Hepatocyte (in vitro differentiated cells): Measurements from ENCODE around the gene GLCCI1. TPM values are rescaled to one million over a fixed set of nuclear protein-coding genes. Genes with fewer than 3 reads are reported as not detected.

Experiments used
- DNase-seq: peaks from one replicate; pipeline ENCODE4 v3.0.0-alpha.2; 2016; ENCODE audit warnings: low spot score
- H2AFZ ChIP-seq: fragments of 200-600 bp; sonication (generic); 2 replicates; pipeline ENCODE4 v1.6.0; 2016; ENCODE audit warnings: antibody characterized with exemption, mild to moderate bottlenecking
- H3K27ac ChIP-seq: fragments of 200-600 bp; sonication (generic); 2 replicates; pipeline ENCODE4 v1.5.1; 2016; ENCODE audit warnings: mild to moderate bottlenecking
- H3K27me3 ChIP-seq: fragments of 200-600 bp; sonication (generic); 2 replicates; pipeline ENCODE4 v1.6.1; 2016
- H3K36me3 ChIP-seq: fragments of 200-600 bp; sonication (generic); replicated peaks from 2 replicates; pipeline ENCODE4 v1.5.1; 2016; ENCODE audit warnings: low read depth; ENCODE audit not compliant: insufficient read depth
- H3K4me1 ChIP-seq: fragments of 200-600 bp; sonication (generic); 2 replicates; pipeline ENCODE4 v1.5.1; 2016; ENCODE audit warnings: mild to moderate bottlenecking, moderate library complexity; ENCODE audit not compliant: insufficient read depth
- H3K4me2 ChIP-seq: fragments of 200-600 bp; sonication (generic); 2 replicates; pipeline ENCODE4 v1.6.0; 2016
- H3K4me3 ChIP-seq: fragments of 200-600 bp; sonication (generic); 2 replicates; pipeline ENCODE4 v1.5.1; 2016; ENCODE audit warnings: mild to moderate bottlenecking
- H3K79me2 ChIP-seq: fragments of 200-600 bp; sonication (generic); 2 replicates; pipeline ENCODE4 v1.6.0; 2017; ENCODE audit warnings: mild to moderate bottlenecking
- H3K9me2 ChIP-seq: fragments of 200-600 bp; sonication (generic); replicated peaks from 2 replicates; pipeline ENCODE4 v1.6.0; 2017; ENCODE audit warnings: mild to moderate bottlenecking; ENCODE audit not compliant: insufficient read depth
- H3K9me3 ChIP-seq: fragments of 200-600 bp; sonication (generic); 2 replicates; pipeline ENCODE4 v1.5.1; 2016; ENCODE audit warnings: low read depth, mild to moderate bottlenecking
- H4K20me1 ChIP-seq: fragments of 200-600 bp; sonication (generic); 2 replicates; pipeline ENCODE4 v1.6.0; 2016; ENCODE audit warnings: mild to moderate bottlenecking; ENCODE audit not compliant: insufficient read depth, poor library complexity, severe bottlenecking
- CTCF ChIP-seq: fragments of 200-600 bp; sonication (generic); IDR thresholded peaks from 2 replicates; pipeline ENCODE4 v1.5.1; 2016; ENCODE audit warnings: antibody characterized with exemption, mild to moderate bottlenecking; ENCODE audit not compliant: poor library complexity
- EZH2 ChIP-seq: fragments of 200-600 bp; sonication (generic); IDR thresholded peaks from 2 replicates; pipeline ENCODE4 v1.6.1; 2016; ENCODE audit warnings: antibody characterized with exemption, mild to moderate bottlenecking, borderline replicate concordance
- EZH2phosphoT487 ChIP-seq: fragments of 200-600 bp; sonication (generic); IDR thresholded peaks from one replicate; pipeline ENCODE4 v1.6.1; 2018; ENCODE audit warnings: antibody characterized with exemption, mild to moderate bottlenecking, low read depth, moderate library complexity; ENCODE audit not compliant: unreplicated experiment, severe bottlenecking
- WGBS: methylation state at CpG from one replicate; pipeline ENCODE4 v1.1.6; 2016; ENCODE audit warnings: low lambda C conversion rate; ENCODE audit errors: missing lambda C conversion rate; 5-methylcytosine and 5-hydroxymethylcytosine counted together
- polyA plus RNA-seq: library from polyadenylated mRNA; unstranded; fragments of >200 nt; fragmentation: Nextera tagmentation; extraction: Ambion mirVana; gene quantifications from 2 replicates; pipeline ENCODE4 v1.2.1, GENCODE V29; 2016
- total RNA-seq: library from RNA; depleted of rRNA; stranded (reverse); fragments of >200 nt; gene quantifications from 2 replicates; pipeline ENCODE4 v1.2.3, GENCODE V29; 2014

The GLCCI1 gene
- total and polyA plus RNA-seq, 2 experiments from 2014 or later, result 15.7 to 21.4 TPM

- no peak overlapping the region for H3K4me3 ChIP-seq
- no peaks in the 10 kb centered on the region for H3K79me2 ChIP-seq
- no peak overlapping the region for H3K27ac ChIP-seq
- no peak for TF ChIP-seq EZH2phosphoT487
- no peak for TF ChIP-seq EZH2
- TF ChIP-seq CTCF, result no peak
- no peaks in the 10 kb centered on the region for H3K36me3 ChIP-seq
- no peaks in the 10 kb centered on the region for H3K9me2 ChIP-seq
- 98% methylated on average over 2 of the region's 2 CpGs for WGBS
- no peaks in the 10 kb centered on the region for H4K20me1 ChIP-seq
- H3K9me3 ChIP-seq, result no peaks in the 10 kb centered on the region
- H3K4me1 ChIP-seq, result no peaks in the 10 kb centered on the region
- DNase-seq, result no peak
- H2AFZ ChIP-seq, result no peak overlapping the region
- H3K4me2 ChIP-seq, result no peak overlapping the region
- H3K27me3 ChIP-seq, result no peaks in the 10 kb centered on the region
These were observed 114.2 kb downstream of the GLCCI1 start for GRCh38 chr7:8082762-8083161.

GRCh38 chr7:8084836-8085235, 116.2 kb downstream of the GLCCI1 start:
- Histone ChIP-seq H3K36me3 (no peaks in the 10 kb centered on the region), H3K9me2 (no peaks in the 10 kb centered on the region), H2AFZ (no peak overlapping the region), H3K27ac (no peak overlapping the region), H3K79me2 (no peaks in the 10 kb centered on the region), H3K27me3 (no peaks in the 10 kb centered on the region), H3K4me3 (no peak overlapping the region), H3K4me2 (no peak overlapping the region), H3K4me1 (no peaks in the 10 kb centered on the region), H3K9me3 (no peaks in the 10 kb centered on the region), H4K20me1 (no peaks in the 10 kb centered on the region)
- 85% methylated on average over 5 of the region's 5 CpGs for WGBS
- TF ChIP-seq EZH2 (no peak), EZH2phosphoT487 (no peak), CTCF (no peak)
- DNase-seq, result no peak

GRCh38 chr7:8085420-8085819, 116.8 kb downstream of the GLCCI1 start:
- no peak for DNase-seq
- Histone ChIP-seq H4K20me1 (no peaks in the 10 kb centered on the region), H3K27me3 (no peaks in the 10 kb centered on the region), H3K27ac (no peak overlapping the region), H3K9me3 (no peaks in the 10 kb centered on the region), H3K36me3 (no peaks in the 10 kb centered on the region), H2AFZ (no peak overlapping the region), H3K4me2 (no peak overlapping the region), H3K79me2 (no peaks in the 10 kb centered on the region), H3K4me1 (no peaks in the 10 kb centered on the region), H3K9me2 (no peaks in the 10 kb centered on the region), H3K4me3 (no peak overlapping the region)
- TF ChIP-seq CTCF (no peak), EZH2phosphoT487 (no peak), EZH2 (no peak)
- 86% methylated on average over 3 of the region's 3 CpGs for WGBS

GRCh38 chr7:8086239-8086638, 117.6 kb downstream of the GLCCI1 start:
- Histone ChIP-seq H3K4me1 (no peaks in the 10 kb centered on the region), H3K9me3 (no peaks in the 10 kb centered on the region), H3K27ac (no peak overlapping the region), H3K4me2 (no peak overlapping the region), H3K9me2 (no peaks in the 10 kb centered on the region), H3K36me3 (no peaks in the 10 kb centered on the region), H3K4me3 (no peak overlapping the region), H3K79me2 (no peaks in the 10 kb centered on the region), H2AFZ (no peak overlapping the region), H4K20me1 (no peaks in the 10 kb centered on the region), H3K27me3 (no peaks in the 10 kb centered on the region)
- DNase-seq, result no peak
- TF ChIP-seq CTCF, result no peak
- TF ChIP-seq EZH2phosphoT487, result no peak
- TF ChIP-seq EZH2, result no peak
- WGBS, result 85% methylated on average over 6 of the region's 6 CpGs
